ENCODE data around the gene NXPH3. TPM values are rescaled to one million over a fixed set of nuclear protein-coding genes. Genes with fewer than 3 reads are reported as not detected.

The NXPH3 gene
- total and polyA plus RNA-seq, 10 of the 15 experiments (the other 5 are each of a cell fraction or from before 2014, with no cell fraction given), result 0.08 to 0.35 (median 0.12) TPM; not detected in 2

DNA sequence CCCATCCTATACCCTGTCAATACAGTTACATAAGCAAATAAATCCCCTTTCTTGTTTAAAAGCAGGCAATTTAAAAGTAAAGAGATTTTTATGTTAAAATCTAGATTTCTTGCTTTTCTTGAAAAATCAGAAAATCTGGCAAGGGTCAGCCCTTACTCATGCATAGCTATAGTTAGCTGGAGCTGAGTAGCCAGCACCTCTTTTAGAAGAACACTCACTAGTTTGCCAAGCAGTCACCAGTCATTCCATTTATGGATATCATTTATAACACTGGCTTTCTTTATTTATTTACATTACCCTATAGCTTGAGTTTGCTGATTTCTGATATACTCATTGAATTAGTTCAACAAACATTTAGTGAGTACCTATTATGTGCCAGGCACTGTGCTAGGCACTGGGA, 45.7 kb downstream of the NXPH3 start:
- Histone ChIP-seq H3K79me2 (ENCODE audit: control insufficient read depth, insufficient read depth, low read length) (peaks cover 2% of the 10 kb centered on the region), H2AFZ (ENCODE audit: control insufficient read depth, low read depth, low read length) (no peak overlapping the region), H3K4me1 (ENCODE audit: control insufficient read depth, insufficient read depth, low read length) (peaks cover 5% of the 10 kb centered on the region; the same call in 1 of the 2 replicates), H3K27ac (ENCODE audit: control insufficient read depth, insufficient read depth) (no peak overlapping the region), H3K27me3 (replicated peaks in 1 of 2; ENCODE audit: control insufficient read depth in 2 of 2, insufficient read depth in 2 of 2, low read length in 1 of 2) (no peaks in the 10 kb centered on the region), H3K9ac (ENCODE audit: control insufficient read depth, insufficient read depth, low read length) (no peak overlapping the region), H3K36me3 (ENCODE audit: control insufficient read depth in 2 of 2, insufficient read depth in 2 of 2, low read length in 1 of 2) (peaks cover 16 to 18% of the 10 kb centered on the region in 2 experiments), H4K20me1 (ENCODE audit: control insufficient read depth, insufficient read depth) (no peaks in the 10 kb centered on the region; the same call in 1 of the 2 replicates), H3K4me2 (ENCODE audit: control insufficient read depth, insufficient read depth) (no peak overlapping the region), H3K4me3 (no peak overlapping the region), H3K9me3 (replicated peaks; ENCODE audit: control insufficient read depth, insufficient read depth, low read length) (no peaks in the 10 kb centered on the region)
- no peak for ATAC-seq
- SMC1A ChIA-PET (ENCODE audit: uncharacterized antibody, unreplicated experiment), result interaction anchor here (0.8 to 1.3 kb wide), 3 partner anchors 16 to 54 kb away, joined by 3 read pairs; no protein-coding TSS in a partner anchor
- in situ Hi-C loops (cut with MboI), result no loop called here
- TF ChIP-seq TARDBP (IDR thresholded peaks at IDR 0.05; ENCODE audit: borderline replicate concordance) (no peak), ATF7 (IDR thresholded peaks at IDR 0.05; ENCODE audit: low read depth) (no peak), BMI1 (IDR thresholded peaks at IDR 0.05; ENCODE audit: borderline replicate concordance) (no peak), MYC (IDR thresholded peaks at IDR 0.05; ENCODE audit: insufficient read depth, insufficient read length, insufficient replicate concordance, low read length, severe bottlenecking) (no peak), STAT1 (conservative IDR thresholded peaks at IDR 0.05) (no peak), MEF2B (IDR thresholded peaks at IDR 0.05; ENCODE audit: partially characterized antibody, poor library complexity, severe bottlenecking) (no peak), CBX3 (IDR thresholded peaks at IDR 0.05; ENCODE audit: borderline replicate concordance, low read depth) (no peak), BACH1 (IDR thresholded peaks at IDR 0.05; ENCODE audit: borderline replicate concordance) (no peak), SUPT20H (IDR thresholded peaks at IDR 0.05; ENCODE audit: borderline replicate concordance, control insufficient read depth, low read depth, low read length) (no peak), ZNF384 (IDR thresholded peaks at IDR 0.05; ENCODE audit: borderline replicate concordance, low read depth, low read length) (no peak), ESRRA (IDR thresholded peaks at IDR 0.05; ENCODE audit: low read length) (no peak), RELA (IDR thresholded peaks at IDR 0.05; ENCODE audit: borderline replicate concordance, partially characterized antibody) (no peak), HCFC1 (IDR thresholded peaks at IDR 0.05; ENCODE audit: low read length) (no peak), YBX1 (IDR thresholded peaks at IDR 0.05) (no peak), MTA3 (IDR thresholded peaks at IDR 0.05; ENCODE audit: borderline replicate concordance, low read length) (no peak), CEBPB (IDR thresholded peaks at IDR 0.05; ENCODE audit: borderline replicate concordance in 1 of 2, low read depth in 2 of 2, low read length in 2 of 2) (no peak), BHLHE40 (IDR thresholded peaks at IDR 0.05; ENCODE audit: borderline replicate concordance in 1 of 2, low read depth in 2 of 2, low read length in 1 of 2) (no peak)
- RAD21 ChIA-PET (ENCODE audit: unreplicated experiment), result no interaction called here
- no peak for DNase-seq (ENCODE audit: low read depth, low spot score)
- no peak for FAIRE-seq
- POLR2A ChIA-PET, result no interaction called here
- BruUV-seq (replicated peaks), result no TSS peak
- CTCF ChIA-PET, result interaction anchor here (0.6 kb wide), 1 partner anchor 50 kb away, joined by 3 read pairs; no protein-coding TSS in a partner anchor
- intact Hi-C loops (cut with micrococcal nuclease; ENCODE audit: unreplicated experiment), result no loop called here

Data from GM12878 (cell line).